ACC112 (cell line): ENCODE measurements around the gene DACH1.
"Not testable (repeated sequence)": the region's sequence is repeated elsewhere in the genome, so short reads cannot be mapped to it uniquely, and the experiment has no call there.

Experiments
- H2AFZ ChIP-seq: fragments of 200-600 bp; sonication (generic); one replicate; pipeline ENCODE4 v1.6.0; 2017; ENCODE audit warnings: antibody characterized with exemption, low read length; ENCODE audit not compliant: unreplicated experiment
- H3K27ac ChIP-seq: fragments of 200-600 bp; sonication (generic); 2 replicates; pipeline ENCODE4 v1.5.1; 2014; ENCODE audit warnings: low read depth, mild to moderate bottlenecking, antibody characterized with exemption, low read length, moderate library complexity
- H3K27me3 ChIP-seq: fragments of 200-600 bp; sonication (generic); 2 replicates; pipeline ENCODE4 v1.6.1; 2014; ENCODE audit warnings: mild to moderate bottlenecking, antibody characterized with exemption, low read length, moderate library complexity, mixed read lengths; ENCODE audit not compliant: insufficient read depth
- H3K36me3 ChIP-seq: fragments of 200-600 bp; sonication (generic); 2 replicates; pipeline ENCODE4 v1.6.1; 2016; ENCODE audit warnings: mild to moderate bottlenecking, antibody characterized with exemption, low read length, moderate library complexity, mixed read lengths; ENCODE audit not compliant: insufficient read depth
- H3K4me1 ChIP-seq: fragments of 200-600 bp; sonication (generic); one replicate; pipeline ENCODE4 v1.6.1; 2016; ENCODE audit warnings: low read length, mixed read lengths; ENCODE audit not compliant: insufficient read depth, unreplicated experiment, control insufficient read depth
- H3K4me3 ChIP-seq: fragments of 200-600 bp; sonication (generic); 2 replicates; pipeline ENCODE4 v1.5.1; 2014; ENCODE audit warnings: mild to moderate bottlenecking, low read depth, low read length
- H3K79me2 ChIP-seq: fragments of 200-600 bp; sonication (generic); one replicate; pipeline ENCODE4 v1.6.0; 2016; ENCODE audit warnings: low read length; ENCODE audit not compliant: control insufficient read depth, unreplicated experiment, insufficient read depth

The DACH1 gene

DNA sequence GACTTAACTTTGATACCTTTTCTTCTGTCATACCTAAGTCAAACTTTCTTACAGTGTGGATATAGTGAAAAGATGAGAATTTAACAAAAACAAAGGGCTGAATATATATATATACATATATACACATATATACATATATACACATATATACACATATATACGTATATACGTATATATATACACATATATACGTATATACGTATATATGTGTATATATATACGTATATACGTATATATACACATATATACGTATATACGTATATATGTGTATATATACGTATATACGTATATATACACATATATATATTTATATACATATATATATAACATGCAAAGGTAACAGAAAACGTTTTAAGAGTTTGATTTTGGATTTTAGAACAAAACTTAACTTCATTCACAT lies 88.0 kb downstream of the DACH1 start:
- not testable (repeated sequence) for H3K27me3 ChIP-seq, H3K4me3 ChIP-seq, H2AFZ ChIP-seq, H3K4me1 ChIP-seq, H3K36me3 ChIP-seq, H3K79me2 ChIP-seq, H3K27ac ChIP-seq

DNA sequence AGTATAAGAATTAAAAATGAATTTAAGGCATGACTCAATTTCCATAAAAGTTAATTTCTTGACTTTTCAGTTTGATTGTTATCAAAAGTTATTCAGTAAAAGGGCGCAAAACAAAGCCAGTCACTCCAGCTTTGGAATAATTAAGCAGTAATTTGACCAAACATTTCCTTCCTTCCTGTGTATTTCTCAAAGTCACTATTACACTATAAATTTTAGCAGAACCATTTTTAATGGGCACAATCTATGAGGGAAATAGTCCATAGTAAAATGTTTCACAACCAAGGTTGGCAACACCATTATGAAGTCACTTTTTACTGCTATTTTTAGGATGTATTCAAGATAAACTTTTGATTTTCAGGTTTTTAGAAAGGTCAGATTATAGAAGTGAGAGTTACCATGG lies 91.0 kb downstream of the DACH1 start:
- Histone ChIP-seq H3K4me1 (no peaks in the 10 kb centered on the region), H3K27me3 (no peaks in the 10 kb centered on the region), H3K36me3 (no peaks in the 10 kb centered on the region), H3K79me2 (no peaks in the 10 kb centered on the region), H3K27ac (no peak overlapping the region), H3K4me3 (no peak overlapping the region), H2AFZ (no peak overlapping the region)

DNA sequence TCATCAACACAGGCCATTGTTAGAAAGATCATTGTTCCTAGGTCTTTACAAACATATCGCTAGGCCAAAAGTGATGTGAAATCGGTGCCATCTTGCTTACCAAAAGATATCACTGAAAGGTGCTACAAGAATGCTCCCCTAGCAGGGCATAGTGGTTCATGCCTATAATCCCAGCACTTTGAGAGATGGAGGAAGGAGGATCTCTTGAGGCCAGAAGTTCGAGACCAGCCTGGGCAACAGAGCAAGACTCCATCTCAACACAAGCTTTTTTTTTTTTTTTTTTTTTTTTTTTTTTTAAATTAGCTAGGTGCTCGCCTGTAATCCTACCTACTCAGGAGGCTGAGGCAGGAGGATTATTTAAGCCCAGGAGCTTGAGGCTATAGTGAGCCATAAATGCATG lies 92.1 kb downstream of the DACH1 start:
- H3K27ac ChIP-seq = no peak overlapping the region
- no peaks in the 10 kb centered on the region for H3K27me3 ChIP-seq
- H3K79me2 ChIP-seq = no peaks in the 10 kb centered on the region

DNA sequence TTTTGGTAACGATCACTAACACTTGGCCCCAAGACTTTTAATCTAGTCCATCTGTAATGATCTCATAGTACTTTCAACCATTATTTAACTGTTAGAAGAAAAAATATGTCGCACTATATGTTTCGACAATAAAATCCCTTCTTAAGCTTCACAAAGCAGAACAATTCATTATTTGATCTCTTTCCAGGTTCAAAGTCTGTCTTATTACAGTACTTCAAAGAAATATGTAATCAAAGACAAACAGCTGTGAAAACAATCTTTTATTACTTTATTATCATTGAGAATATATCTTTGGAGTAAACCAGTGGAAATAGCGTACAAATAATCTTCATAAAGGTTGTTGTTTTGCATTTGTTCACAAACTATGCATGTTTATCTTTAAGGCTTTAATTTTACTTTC lies 93.5 kb downstream of the DACH1 start:
- no peaks in the 10 kb centered on the region for H3K4me1 ChIP-seq
- H3K4me3 ChIP-seq = no peak overlapping the region
- no peaks in the 10 kb centered on the region for H3K36me3 ChIP-seq
- no peaks in the 10 kb centered on the region for H3K27me3 ChIP-seq
- H2AFZ ChIP-seq = no peak overlapping the region
- H3K79me2 ChIP-seq = no peaks in the 10 kb centered on the region
- no peak overlapping the region for H3K27ac ChIP-seq

More for the DNA sequence above, 92.1 kb downstream of the DACH1 start:
- Histone ChIP-seq H3K4me1 (no peaks in the 10 kb centered on the region), H3K36me3 (no peaks in the 10 kb centered on the region), H2AFZ (no peak overlapping the region), H3K4me3 (no peak overlapping the region)

DNA sequence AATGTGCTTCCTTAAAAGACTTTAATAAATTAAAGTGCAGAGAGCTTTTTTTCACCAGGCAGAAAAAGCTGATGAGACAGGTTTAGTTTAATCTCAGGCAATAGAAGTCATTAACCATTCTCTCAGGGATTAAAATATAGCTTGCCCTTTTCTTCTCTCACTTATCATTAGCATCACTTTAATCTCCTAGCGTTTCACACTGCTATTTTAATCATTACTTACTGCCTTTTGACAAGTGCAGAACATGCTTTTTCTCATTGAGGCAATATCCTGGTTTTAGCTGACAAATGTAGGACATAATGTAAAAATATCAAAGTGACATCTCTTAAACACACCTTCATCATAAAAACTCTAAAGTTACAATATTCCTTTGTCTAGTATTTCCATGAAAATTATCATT lies 94.6 kb downstream of the DACH1 start:
- H3K79me2 ChIP-seq = no peaks in the 10 kb centered on the region
- H3K4me1 ChIP-seq = no peaks in the 10 kb centered on the region
- H3K4me3 ChIP-seq = no peak overlapping the region
- H3K27ac ChIP-seq = no peak overlapping the region
- no peaks in the 10 kb centered on the region for H3K36me3 ChIP-seq
- no peaks in the 10 kb centered on the region for H3K27me3 ChIP-seq
- no peak overlapping the region for H2AFZ ChIP-seq

DNA sequence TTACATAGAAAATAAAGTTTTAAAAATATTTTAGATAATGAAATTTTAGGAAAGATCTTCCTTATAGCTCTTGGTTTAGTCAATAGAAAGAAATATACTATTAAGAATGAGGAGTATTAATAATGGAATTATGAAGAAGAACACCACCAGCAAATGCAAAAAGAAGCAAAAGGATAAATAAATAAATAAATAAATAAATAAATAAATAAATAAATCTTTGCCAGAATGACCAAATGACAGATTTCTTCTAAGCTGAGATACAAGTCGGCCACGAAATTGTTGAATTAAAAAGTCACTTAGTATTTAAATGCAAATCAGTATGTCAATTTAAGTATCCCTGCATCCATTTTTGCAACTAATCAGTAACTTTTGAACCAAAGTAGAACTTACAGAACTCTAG lies 95.9 kb downstream of the DACH1 start:
- H3K4me3 ChIP-seq = no peak overlapping the region
- H2AFZ ChIP-seq = no peak overlapping the region
- H3K36me3 ChIP-seq = no peaks in the 10 kb centered on the region
- no peaks in the 10 kb centered on the region for H3K79me2 ChIP-seq
- H3K4me1 ChIP-seq = no peaks in the 10 kb centered on the region
- no peak overlapping the region for H3K27ac ChIP-seq
- no peaks in the 10 kb centered on the region for H3K27me3 ChIP-seq

DNA sequence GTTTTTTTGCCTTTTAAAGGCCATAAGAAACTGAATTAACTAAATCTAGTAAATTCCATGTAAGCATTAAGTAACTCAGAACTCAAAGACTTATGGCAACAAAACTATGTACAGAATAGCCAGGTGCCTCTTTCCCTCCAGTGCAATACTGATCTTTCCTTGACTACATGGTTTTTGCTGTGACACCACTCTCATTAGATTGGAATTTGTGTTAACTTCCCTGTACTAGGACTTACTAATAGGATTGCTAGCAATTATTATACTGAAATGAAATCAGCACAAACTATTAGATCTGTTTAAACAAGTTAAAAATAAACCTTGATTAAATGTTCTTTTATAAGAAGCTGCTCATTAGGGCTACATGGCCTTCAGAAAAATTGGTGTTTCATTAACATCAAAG lies 96.3 kb downstream of the DACH1 start:
- no peak overlapping the region for H3K27ac ChIP-seq
- no peaks in the 10 kb centered on the region for H3K79me2 ChIP-seq
- no peak overlapping the region for H3K4me3 ChIP-seq
- no peaks in the 10 kb centered on the region for H3K36me3 ChIP-seq
- no peaks in the 10 kb centered on the region for H3K4me1 ChIP-seq
- H3K27me3 ChIP-seq = no peaks in the 10 kb centered on the region
- H2AFZ ChIP-seq = no peak overlapping the region

DNA sequence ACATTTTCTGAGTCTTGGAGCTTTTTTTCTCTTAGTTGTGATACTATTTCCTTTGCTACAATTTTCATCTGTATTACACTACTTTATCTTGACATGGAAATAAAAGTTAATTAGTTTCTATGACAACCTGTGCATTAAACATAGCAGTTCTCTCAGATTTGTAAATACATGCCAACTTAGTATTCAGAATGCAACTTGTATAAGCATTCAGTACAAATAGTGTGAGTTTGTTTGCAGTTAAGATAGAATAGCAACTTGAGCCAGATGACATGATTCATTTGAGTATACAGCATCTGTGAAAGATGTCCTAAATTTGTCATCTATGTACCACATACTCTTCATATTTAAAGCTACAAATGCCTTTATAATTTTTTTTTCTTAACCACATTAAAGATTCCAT lies 98.1 kb downstream of the DACH1 start:
- Histone ChIP-seq H3K27me3 (no peaks in the 10 kb centered on the region), H3K4me1 (no peaks in the 10 kb centered on the region), H3K36me3 (no peaks in the 10 kb centered on the region), H3K4me3 (no peak overlapping the region), H3K79me2 (no peaks in the 10 kb centered on the region), H3K27ac (no peak overlapping the region), H2AFZ (no peak overlapping the region)

DNA sequence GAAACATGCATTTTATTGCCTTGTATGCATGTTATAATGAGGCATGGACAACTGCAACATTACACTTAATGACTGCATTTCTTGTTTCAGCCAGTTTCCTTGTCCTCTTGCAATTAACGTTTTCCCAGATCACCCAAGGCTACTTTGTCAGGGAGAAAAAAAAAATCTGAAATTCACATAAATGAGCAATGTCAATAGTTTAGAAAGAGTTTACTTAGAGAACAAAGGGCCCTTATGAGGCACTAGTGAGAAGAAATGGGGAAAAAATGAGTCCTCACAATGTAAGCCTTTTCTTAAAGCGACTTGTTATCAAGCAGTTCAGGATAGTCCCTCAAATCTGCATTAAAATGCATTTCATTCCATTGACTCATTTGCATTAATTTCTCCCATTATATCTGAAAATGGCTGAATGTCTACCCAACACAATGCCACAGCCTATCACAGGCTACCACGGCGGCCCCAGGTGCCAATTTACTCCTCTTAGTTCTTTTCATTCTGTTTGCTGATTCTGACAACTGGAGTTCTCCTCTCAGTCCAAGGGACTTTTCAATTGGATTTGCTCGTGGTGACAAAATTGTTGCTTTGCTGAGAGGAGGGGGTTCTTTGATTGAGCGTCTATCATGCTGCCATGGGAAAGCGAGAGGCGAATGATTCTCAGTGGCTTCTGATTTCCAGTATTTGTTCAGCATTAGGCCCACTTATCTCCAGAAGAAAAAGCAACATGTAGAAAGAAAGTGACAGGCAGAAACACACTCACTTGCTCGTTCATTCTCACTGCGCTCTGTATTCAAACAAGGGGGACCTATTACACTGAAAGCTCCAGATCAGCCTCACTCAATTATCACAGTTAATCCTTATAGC lies 107.1 kb downstream of the DACH1 start:
- Histone ChIP-seq H3K4me3 (no peak overlapping the region), H3K79me2 (no peaks in the 10 kb centered on the region), H3K36me3 (no peaks in the 10 kb centered on the region), H3K27me3 (no peaks in the 10 kb centered on the region), H3K27ac (no peak overlapping the region), H2AFZ (no peak overlapping the region), H3K4me1 (no peaks in the 10 kb centered on the region)

DNA sequence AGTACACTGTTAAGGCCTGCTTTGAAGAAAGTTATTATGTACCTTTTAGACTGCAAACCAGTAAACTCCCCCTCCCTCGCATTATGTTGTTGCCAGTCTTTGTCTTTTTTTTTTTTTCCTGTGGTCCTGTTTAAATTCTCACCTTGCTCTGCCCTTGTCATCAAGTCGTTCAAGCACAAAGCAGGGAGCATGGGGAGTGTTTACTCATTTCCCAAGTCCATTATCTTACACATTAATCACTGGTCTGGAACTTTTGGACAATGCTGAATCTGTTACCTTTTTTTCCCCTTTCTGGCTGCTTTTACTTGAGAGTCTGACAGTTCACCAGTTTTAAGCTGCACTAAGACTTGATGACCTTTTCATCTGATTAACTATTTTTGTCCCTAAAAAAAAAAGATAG lies 108.2 kb downstream of the DACH1 start:
- no peak overlapping the region for H2AFZ ChIP-seq
- no peaks in the 10 kb centered on the region for H3K36me3 ChIP-seq
- no peaks in the 10 kb centered on the region for H3K4me1 ChIP-seq
- H3K79me2 ChIP-seq = no peaks in the 10 kb centered on the region
- no peak overlapping the region for H3K27ac ChIP-seq
- H3K4me3 ChIP-seq = no peak overlapping the region
- no peaks in the 10 kb centered on the region for H3K27me3 ChIP-seq

DNA sequence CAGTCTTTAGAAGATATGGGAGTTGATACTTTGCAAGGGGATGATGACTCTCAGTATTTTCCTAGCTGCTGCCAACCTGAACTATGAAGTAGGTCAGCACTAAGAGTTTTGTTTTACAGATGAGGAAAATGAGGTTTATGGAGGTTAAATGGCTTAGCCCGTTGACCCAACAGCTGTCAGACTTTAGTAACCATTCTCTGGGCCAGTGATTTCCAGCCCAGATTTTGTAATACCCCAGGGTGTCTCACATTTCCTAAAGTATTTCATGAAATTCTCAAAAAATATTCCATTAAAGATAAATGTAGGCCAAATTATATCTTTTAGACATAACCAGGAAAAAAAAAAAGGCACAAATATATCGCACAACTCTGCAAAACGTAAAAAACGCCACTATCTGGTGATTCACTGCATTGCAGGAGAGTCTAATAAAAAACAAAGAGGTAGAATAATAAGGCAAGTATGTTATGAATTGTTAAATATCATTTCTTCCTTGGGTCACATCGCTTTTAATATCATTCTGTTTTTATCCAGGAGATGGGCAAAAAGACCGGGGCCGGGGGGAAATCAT lies 112.5 kb downstream of the DACH1 start:
- no peak overlapping the region for H3K4me3 ChIP-seq
- H2AFZ ChIP-seq = no peak overlapping the region
- H3K27ac ChIP-seq = no peak overlapping the region
- no peaks in the 10 kb centered on the region for H3K79me2 ChIP-seq
- no peaks in the 10 kb centered on the region for H3K27me3 ChIP-seq
- H3K4me1 ChIP-seq = no peaks in the 10 kb centered on the region
- no peaks in the 10 kb centered on the region for H3K36me3 ChIP-seq
